Skeletal muscle tissue (tissue), 4 donors: ENCODE results near the gene GPR17. TPM values are rescaled to one million over a fixed set of nuclear protein-coding genes. Genes with fewer than 3 reads are reported as not detected.

Source experiments
- H3K27ac ChIP-seq: one replicate; pipeline ENCODE4 v1.7.0; 2013; ENCODE audit warnings: mild to moderate bottlenecking, low read depth, low read length, inconsistent platforms
- H3K27me3 ChIP-seq, 3 donors: one replicate each; pipeline ENCODE4 v1.7.0; 2013; ENCODE audit warnings: low read length in 3 of 3; ENCODE audit not compliant: control insufficient read depth in 3 of 3, insufficient read depth in 3 of 3
- H3K36me3 ChIP-seq, 3 donors: one replicate each; pipeline ENCODE4 v1.7.0; 2013; ENCODE audit warnings: low read length in 3 of 3; ENCODE audit not compliant: control insufficient read depth in 3 of 3, insufficient read depth in 3 of 3
- H3K4me1 ChIP-seq, 3 donors: one replicate each; pipeline ENCODE4 v1.7.0; 2013; ENCODE audit warnings: low read length in 3 of 3, mild to moderate bottlenecking in 3 of 3; ENCODE audit not compliant: control insufficient read depth in 3 of 3, insufficient read depth in 3 of 3
- H3K4me3 ChIP-seq, 3 donors: one replicate each; pipeline ENCODE4 v1.7.0; 2013; ENCODE audit warnings: low read length in 3 of 3
- H3K9ac ChIP-seq, 3 donors: one replicate each; pipeline ENCODE4 v1.7.0; 2013; ENCODE audit warnings: low read length in 3 of 3, mild to moderate bottlenecking in 3 of 3, moderate library complexity in 2 of 3, low read depth in 1 of 3
- H3K9me3 ChIP-seq, 3 donors: one replicate each; pipeline ENCODE4 v1.7.0; 2013; ENCODE audit warnings: low read length in 3 of 3; ENCODE audit not compliant: control insufficient read depth in 3 of 3
- total RNA-seq: library from RNA; depleted of rRNA; stranded (reverse); fragments of >200 nt; gene quantifications from one replicate; pipeline ENCODE4 v1.2.3, GENCODE V29; 2014
- donor health status: Osteomylitis.

The GPR17 gene
- total RNA-seq, 1 donor from 2014 or later: 1.0 TPM

DNA sequence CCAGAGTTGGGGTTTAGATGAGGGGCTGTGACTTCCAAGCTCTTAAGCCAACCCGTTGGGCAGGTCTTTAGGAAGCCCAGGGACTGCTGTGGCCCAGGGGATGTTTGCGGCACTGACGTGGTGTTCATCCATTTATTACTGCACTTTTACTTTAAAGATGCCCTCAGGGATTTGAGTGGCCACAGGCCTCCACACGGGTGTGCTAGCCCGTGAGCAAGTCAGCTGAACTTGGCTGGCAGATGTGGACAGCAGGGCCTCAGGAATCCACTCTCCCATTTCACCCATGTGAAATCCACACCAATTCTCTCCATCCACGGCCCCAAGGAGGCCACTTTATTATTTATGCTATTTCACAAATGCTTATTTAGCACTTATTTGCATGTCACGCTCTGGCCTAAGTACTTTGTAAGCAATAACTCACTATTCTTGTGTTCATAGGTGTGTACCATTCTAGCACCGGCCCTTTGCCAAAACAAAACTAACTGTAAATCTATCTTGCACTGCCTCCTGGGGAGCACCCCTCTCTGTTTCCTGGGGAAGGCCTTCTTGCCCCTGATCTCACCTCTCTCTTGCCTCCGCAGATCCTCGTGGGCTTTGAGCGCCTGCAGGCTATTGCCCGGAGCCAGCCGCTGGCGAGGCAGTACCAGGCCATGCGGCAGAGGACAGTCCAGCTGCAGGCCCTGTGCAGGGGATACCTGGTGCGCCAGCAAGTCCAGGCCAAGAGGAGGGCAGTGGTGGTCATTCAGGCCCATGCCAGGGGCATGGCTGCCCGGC, 39.1 kb upstream of the GPR17 start:
- Histone ChIP-seq H3K27ac (no peak overlapping the region), H3K27me3 (peaks cover 0 to 3% (median 0%) of the 10 kb centered on the region in 3 donors), H3K9ac (no peak overlapping the region), H3K9me3 (peaks cover 0 to 5% (median 5%) of the 10 kb centered on the region in 3 donors), H3K36me3 (no peaks in the 10 kb centered on the region), H3K4me3 (no peak overlapping the region), H3K4me1 (no peaks in the 10 kb centered on the region)

DNA sequence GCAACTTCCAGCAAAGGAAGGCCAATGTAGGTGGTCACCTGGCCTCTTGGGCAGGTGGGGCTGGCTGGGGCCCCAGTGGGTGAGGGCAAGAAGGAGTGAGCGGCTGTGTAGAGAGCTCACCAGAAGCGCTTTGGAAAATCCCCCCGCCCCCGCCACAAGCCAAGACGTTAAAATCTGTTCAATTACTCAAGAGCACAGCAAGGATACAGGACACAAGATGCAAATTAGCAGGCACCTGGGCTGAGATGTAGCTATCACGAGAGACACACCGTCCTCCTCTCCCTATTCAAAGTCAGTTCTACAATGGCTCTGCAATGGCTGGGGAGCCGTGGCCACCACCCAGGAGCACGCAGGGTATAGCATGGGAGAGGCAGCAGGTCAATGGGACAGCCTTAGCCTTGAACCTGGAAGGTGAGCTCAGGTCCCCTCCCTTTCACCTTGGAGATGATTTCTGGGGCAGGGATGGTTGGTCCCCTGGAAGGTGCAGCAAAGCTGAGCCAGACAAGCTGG, 38.5 kb upstream of the GPR17 start:
- H3K27me3 ChIP-seq: peaks cover 0 to 3% (median 0%) of the 10 kb centered on the region in 3 donors

DNA sequence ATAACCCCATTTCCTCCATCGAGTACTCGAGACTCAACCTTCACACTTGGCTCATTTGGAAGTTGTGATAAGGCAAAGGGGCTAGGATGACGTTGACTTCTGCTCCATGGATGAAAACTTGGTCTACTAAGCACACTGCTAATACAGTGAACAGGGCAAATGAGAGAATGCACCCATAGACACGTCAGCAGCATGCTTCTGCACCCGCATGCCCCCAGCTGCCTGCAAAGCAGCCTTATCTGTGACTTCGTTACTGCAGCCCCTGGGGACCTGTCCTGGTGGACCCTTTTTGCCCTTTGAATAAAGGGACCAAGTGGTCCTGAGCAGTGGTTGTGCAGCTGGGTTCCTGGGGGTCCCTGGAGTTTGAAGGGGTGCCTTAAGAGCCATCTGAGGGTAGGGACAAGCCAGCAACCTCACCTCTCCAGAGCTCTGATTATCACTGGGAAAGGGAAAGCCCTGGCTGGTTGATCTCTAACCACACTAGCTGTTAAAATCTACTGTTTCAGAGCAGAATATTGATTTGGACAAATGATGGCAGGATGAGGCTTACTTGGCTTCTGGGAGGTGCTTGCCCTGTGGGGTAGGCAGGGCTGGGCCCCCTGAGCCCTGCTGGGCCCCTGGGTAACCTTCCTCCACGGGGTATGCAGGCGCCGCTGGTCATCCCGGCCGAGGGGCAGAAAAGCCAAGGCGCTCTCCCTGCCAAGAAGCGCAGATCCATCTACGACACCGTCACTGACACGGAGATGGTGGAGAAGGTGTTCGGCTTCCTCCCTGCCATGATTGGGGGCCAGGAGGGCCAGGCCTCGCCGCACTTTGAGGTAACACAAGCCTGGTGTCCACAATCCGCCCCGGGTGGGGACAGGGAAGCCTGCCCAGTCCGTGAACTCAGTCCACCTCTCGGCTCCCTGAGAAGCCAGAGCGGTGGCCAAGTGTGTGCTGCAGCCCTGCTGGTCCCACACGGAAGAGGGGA, 37.6 kb upstream of the GPR17 start:
- Histone ChIP-seq H3K27ac (no peak overlapping the region), H3K9ac (no peak overlapping the region), H3K4me3 (no peak overlapping the region), H3K36me3 (no peaks in the 10 kb centered on the region), H3K4me1 (no peaks in the 10 kb centered on the region), H3K27me3 (peaks cover 0 to 3% (median 0%) of the 10 kb centered on the region in 3 donors), H3K9me3 (peaks cover under 1 to 12% (median 5%) of the 10 kb centered on the region in 3 donors)

More for the DNA sequence above, 38.5 kb upstream of the GPR17 start:
- Histone ChIP-seq H3K27ac (no peak overlapping the region), H3K9ac (no peak overlapping the region), H3K4me3 (no peak overlapping the region), H3K36me3 (no peaks in the 10 kb centered on the region), H3K4me1 (no peaks in the 10 kb centered on the region), H3K9me3 (peaks cover 0 to 10% (median 5%) of the 10 kb centered on the region in 3 donors)

DNA sequence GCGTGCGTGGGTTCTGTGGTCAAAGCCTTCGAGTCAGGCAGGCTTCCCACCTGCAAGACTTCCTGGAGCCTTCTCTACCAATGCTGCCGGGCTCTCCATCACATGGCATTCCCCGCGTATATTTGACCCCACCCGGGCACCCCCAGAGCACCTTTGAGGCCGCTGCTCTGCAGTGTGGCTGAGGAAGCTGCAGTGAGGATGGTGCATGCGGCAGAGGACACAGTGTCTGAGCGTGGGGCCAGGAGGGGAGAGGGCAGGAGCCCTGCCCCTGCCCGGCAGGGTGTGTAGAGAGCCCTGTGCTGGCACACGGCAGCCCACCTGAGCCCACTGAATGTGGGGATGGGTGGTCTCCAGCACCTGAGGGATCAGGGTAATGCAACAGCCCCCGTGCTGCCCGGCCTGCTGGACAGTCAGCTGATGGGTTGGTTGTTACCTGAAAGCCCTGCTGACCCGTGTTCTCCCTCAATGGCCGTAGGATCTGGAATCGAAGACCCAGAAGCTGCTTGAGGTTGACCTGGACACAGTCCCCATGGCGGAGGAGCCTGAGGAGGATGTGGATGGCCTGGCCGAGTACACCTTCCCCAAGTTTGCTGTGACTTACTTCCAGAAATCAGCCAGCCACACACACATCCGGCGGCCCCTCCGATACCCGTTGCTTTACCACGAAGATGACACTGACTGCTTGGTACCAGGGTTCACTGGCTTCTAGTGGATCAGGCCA, 36.8 kb upstream of the GPR17 start:
- Histone ChIP-seq H3K27me3 (peaks cover 0 to 3% (median 0%) of the 10 kb centered on the region in 3 donors), H3K9me3 (peaks cover 2 to 14% (median 8%) of the 10 kb centered on the region in 3 donors), H3K4me1 (no peaks in the 10 kb centered on the region), H3K27ac (no peak overlapping the region), H3K36me3 (no peaks in the 10 kb centered on the region), H3K4me3 (no peak overlapping the region), H3K9ac (no peak overlapping the region)

DNA sequence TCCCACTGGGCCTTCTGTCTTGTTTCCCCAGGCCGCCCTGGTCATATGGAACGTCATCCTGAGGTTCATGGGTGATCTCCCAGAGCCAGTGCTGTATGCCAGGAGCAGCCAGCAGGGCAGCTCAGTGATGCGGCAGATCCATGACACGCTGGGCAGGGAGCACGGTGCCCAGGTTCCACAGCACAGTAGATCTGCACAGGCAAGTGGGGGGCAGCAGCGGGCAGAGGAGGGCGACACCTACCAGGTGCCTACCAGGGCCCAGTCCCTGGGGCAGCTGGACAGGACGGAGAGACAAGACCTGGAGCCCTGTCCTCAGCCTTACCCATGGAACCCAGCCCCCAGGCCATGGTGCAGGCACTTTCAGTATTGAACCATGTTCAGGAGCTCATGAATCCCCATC, 36.1 kb upstream of the GPR17 start:
- Histone ChIP-seq H3K4me1 (no peaks in the 10 kb centered on the region), H3K4me3 (no peak overlapping the region), H3K27ac (no peak overlapping the region), H3K36me3 (no peaks in the 10 kb centered on the region), H3K27me3 (peaks cover 0 to 3% (median 0%) of the 10 kb centered on the region in 3 donors), H3K9me3 (peaks cover 2 to 14% (median 9%) of the 10 kb centered on the region in 3 donors), H3K9ac (no peak overlapping the region)

DNA sequence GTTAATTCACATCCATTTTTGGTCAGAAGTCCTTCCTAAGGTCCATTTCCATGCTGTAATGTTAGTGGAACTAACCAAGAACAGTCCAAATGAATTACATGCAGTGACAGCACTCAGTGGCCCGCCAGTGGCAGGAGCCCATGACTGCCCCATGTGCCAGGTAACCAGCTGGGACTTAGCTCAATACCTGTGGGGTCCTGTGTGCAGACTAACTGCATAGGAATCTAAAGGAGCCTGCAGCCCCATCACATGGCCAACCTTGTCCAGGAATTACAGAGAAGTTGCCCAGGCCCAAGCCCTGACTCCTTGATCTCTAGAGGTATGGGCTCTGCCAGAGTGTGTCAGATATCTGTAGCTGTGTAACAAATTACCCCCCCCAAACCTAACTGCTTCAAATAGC, 35.4 kb upstream of the GPR17 start:
- H3K27ac ChIP-seq: no peak overlapping the region
- H3K4me1 ChIP-seq: no peaks in the 10 kb centered on the region
- H3K4me3 ChIP-seq: no peak overlapping the region
- peaks cover 2 to 14% (median 9%) of the 10 kb centered on the region in 3 donors for H3K9me3 ChIP-seq
- peaks cover 0 to 3% (median 0%) of the 10 kb centered on the region in 3 donors for H3K27me3 ChIP-seq
- no peaks in the 10 kb centered on the region for H3K36me3 ChIP-seq
- no peak overlapping the region for H3K9ac ChIP-seq

DNA sequence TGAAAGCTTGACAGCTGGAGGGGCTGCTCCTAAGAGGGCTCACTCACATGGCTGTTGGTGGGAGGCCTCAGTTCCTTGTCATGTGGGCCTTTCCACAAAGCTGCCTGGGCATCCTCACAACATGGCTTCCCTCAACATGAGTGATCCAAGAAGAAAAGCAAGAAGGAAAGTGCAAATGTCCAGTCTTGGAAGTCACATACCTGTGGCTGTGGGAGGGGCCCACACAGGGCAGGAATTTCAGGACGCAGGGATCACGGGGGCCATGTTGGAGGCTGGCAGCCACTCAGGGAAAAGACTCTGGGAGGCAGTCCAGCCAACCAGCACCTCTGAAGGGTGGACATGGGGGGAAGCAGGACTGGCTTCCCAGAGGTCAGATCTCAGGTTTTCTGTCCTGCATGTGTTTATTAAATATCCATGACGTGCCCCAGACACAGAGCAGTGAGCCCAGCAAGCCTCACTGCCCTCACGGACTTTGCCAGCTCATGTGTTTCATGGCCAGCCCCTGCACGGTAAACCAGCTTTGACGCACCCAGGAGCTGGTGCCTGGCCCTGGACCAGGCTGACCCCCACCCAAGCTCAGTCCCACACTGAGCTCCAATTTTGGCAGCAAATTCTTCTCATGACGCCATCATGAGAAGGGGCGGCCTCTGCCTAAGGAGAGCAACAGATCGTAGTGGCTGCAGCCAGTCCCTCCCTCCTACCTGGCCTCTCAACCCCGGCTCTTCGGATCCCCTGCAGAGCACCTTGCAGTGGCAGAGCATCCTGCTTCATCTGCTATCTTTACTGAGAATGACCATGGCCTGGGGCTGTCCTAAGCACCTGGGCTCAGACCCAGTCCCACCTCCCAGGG, 34.7 kb upstream of the GPR17 start:
- Histone ChIP-seq H3K9ac (no peak overlapping the region), H3K4me1 (no peaks in the 10 kb centered on the region), H3K27ac (no peak overlapping the region), H3K9me3 (peaks cover 2 to 14% (median 9%) of the 10 kb centered on the region in 3 donors), H3K27me3 (peaks cover 0 to 3% (median 0%) of the 10 kb centered on the region in 3 donors), H3K4me3 (no peak overlapping the region), H3K36me3 (no peaks in the 10 kb centered on the region)

DNA sequence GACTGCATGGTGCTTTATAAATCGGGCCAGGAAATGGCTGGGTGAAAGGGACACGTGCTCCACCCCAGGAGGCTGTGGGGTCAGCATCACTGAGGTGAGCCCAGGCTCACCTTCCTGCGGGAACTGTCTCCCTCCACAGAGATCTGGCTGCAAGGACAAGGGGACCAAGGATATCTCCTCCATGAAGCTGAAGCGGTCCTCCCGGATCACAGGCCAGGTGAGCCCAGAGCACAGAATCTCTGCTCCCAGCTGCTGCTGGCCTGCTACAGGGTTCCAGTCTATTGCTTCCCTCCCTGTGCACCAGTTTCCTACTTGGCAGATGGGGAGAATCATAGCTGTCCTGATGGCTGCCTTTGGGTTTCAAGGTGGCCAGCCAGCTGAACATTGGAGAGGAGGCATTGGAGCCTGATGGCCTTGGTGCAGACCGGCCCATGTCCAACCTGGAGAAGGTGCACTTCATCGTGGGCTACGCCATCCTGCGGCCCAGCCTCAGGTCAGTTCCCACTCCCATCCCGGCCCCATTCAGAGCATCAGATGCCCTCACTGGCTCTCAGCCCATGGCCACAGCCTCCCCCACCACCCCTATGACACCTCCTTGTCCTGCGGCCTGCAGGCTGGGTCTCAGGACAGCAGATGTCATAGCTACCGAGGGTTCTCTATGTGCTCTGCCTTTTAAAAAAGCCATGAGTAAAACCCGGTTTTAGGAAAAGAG, 33.7 kb upstream of the GPR17 start:
- H3K4me1 ChIP-seq: no peaks in the 10 kb centered on the region
- no peak overlapping the region for H3K4me3 ChIP-seq
- H3K36me3 ChIP-seq: no peaks in the 10 kb centered on the region
- no peak overlapping the region for H3K27ac ChIP-seq
- H3K9me3 ChIP-seq: peaks cover 2 to 14% (median 9%) of the 10 kb centered on the region in 3 donors
- peaks cover 0 to 3% (median 0%) of the 10 kb centered on the region in 3 donors for H3K27me3 ChIP-seq
- H3K9ac ChIP-seq: no peak overlapping the region
